GM19463 (cell line): ENCODE data around the gene BMPR1B.
"Not testable (repeated sequence)": the region's sequence is repeated elsewhere in the genome, so short reads cannot be mapped to it uniquely, and the experiment has no call there.

Experiments
- ATAC-seq: cut with Tn5 transposase; IDR thresholded peaks from one replicate; pipeline ENCODE4 v1.9.1; 2021; ENCODE audit warnings: mild to moderate bottlenecking, moderate library complexity; ENCODE audit not compliant: unreplicated experiment

The BMPR1B gene

DNA sequence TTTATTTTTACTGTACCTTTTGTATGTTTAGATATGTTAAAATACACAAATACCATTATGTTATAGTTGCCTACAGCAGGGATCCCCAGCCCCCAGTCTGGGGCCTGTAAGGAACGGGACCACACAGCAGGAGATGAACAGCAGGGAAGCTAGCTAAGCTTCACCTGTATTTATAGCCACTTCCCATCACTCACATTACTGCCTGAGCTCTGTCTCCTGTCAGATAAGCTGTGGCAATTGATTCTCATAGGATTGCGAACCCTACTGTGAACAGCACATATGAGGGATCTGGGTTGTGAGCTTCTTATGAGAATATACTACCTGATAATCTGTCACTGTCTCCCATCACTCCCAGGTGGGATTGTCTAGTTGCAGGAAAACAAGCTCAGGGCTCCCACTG lies 73.9 kb downstream of the BMPR1B start:
- ATAC-seq, result no peak

DNA sequence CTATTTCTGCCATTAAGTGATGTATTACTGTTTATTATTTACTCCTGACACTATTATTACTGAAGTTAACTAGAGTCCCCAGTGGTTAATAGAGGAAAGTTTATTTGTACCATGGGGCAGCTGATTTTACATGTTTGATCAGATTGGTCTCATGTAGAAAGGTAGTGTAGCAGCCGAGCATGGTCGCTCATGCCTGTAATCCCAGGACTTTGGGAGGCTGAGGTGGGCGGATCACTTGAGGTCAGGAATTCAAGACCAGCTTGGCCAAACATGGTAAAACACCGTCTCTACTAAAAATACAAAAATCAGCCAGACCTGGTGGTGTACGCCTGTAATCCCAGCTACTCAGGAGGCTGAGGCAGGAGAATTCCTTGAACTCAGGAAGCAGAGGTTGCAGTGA lies 74.6 kb downstream of the BMPR1B start:
- not testable (repeated sequence) for ATAC-seq

- ATAC-seq, result no peak
Measured at GRCh38 chr4:94833394-94833793, 75.6 kb downstream of the BMPR1B start.

GRCh38 chr4:94834501-94834900 lies 76.7 kb downstream of the BMPR1B start:
- ATAC-seq, result no peak

GRCh38 chr4:94841166-94841863 lies 83.6 kb downstream of the BMPR1B start:
- ATAC-seq, result not testable (repeated sequence)

DNA sequence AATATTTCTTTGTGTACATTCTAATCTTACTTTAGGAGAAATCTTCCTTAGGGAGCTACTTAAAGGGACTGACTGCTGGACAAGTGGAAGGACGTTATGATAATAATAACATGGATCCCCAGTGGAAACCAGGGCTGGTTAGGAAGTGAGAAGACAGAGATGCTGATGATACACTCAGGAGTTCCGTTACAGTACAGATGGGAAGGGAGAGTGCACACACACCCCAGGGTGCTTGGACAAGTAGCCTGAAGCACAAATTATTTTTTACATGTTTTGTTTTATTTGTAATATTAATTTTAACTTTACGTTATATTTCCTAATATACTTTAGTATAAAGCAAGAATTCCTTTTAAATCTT lies 84.1 kb downstream of the BMPR1B start:
- no peak for ATAC-seq

DNA sequence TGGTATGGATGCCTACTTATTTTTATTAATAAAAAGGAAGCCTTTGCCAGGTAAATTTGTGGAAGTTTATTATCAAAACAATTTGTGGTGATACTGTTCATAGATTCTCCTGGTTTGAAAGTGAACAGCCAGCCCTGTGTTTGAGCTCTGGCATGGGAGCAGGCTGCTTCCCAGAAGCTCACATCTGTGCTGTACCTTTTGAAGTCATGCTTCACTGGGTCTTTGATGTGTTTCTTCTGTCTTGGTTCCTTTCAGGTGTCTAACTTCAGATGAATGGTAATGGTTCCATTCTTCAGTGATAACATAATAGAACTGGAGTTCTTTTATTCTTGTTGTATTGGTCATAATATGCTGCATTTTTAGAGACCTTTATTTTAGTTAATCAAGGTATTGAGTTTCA lies 85.5 kb downstream of the BMPR1B start:
- ATAC-seq, result no peak

- no peak for ATAC-seq
Measured at GRCh38 chr4:94848326-94848725, 90.6 kb downstream of the BMPR1B start.

DNA sequence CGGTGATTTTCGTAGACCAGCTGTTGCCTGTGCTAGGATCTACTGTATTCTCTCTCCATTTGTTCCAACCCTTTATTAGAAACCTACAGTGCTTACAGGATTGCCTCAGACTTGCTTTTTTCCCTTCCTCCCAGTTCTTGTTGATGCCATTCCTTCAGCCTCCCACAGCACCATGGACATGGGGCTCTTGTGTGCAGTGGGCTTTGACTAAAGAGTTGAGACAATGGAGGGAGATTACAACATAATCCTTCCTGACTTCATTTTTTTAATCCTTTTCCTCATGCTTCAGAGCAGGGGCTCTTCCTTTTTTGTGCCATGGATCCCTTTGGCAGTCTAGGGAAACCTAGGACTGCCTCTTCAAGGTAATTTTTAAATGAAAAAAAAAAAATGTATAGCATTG lies 92.1 kb downstream of the BMPR1B start:
- ATAC-seq, result no peak

- ATAC-seq, result no peak
Measured at GRCh38 chr4:94852616-94853015, 94.9 kb downstream of the BMPR1B start.

DNA sequence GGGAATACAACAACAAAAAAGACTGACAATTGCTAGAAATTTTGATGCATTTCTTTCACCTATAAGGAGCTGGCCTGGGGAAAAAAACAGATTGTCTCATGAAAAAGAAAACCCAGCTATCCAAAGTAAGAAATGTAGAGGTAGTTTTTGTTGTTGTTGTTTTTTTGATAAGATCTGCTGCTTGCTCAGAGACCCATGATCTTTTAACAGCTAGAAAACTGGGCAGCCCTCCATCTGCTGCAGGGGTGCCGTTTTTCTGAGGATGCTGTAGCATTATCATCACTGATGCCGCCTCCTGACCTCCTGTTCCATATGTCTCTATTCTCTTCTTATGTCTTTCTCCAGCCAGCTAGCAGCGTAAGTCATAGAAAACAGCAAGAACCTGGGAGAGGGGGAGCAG lies 98.3 kb downstream of the BMPR1B start:
- no peak for ATAC-seq

DNA sequence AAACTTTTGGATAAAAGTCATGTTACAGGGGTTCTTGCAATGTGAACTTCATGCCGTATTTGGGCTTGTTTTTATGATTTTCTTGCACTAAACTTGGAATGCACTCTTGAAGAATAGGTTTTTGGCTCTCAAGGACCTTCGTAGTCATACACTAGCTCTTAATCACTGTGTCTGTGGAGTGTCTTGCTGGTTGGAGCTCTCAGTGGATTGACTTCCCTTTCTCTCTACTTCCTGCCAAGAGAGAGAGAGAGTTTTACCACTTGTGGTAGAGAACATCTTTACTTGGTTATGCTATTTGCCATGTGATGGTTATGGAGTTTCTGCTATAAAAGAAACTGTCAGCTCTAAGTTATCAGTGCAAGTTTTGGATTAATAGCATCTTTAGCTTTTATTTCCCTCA lies 112.4 kb downstream of the BMPR1B start:
- ATAC-seq, result no peak

DNA sequence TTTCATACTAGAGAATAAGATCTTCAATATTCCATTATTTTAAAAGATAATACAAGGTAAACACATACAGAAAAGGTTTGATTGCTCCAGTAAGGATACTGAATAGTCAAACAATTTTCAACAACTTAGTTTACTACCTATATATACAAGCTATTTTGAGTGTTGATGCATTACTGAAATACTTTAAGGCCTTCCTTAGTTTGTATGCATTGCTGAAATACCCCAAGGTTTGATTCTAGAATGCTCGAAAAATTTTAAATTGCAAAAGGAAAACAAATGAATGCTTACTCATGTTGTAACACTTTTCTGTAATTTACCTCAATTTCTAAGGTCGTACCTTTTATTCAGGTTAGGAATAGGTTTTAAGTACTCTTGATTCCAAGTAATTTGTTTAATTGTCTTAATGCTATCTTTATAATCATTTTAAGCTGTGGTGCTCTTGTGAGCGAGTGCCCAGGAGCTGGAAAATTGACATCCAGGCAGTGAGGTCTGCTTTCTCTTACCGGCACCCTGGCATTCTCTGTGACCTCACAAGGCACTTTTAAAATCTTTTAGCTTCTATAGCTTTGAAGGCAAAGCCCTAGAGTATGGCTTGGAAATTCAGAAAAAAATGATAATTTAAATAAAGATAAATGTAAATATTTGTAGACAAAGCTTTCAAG lies 114.0 kb downstream of the BMPR1B start:
- no peak for ATAC-seq

- no peak for ATAC-seq
Measured at GRCh38 chr4:94877973-94878372, 120.2 kb downstream of the BMPR1B start.

- ATAC-seq, result no peak
Measured at GRCh38 chr4:94880956-94881355, 123.2 kb downstream of the BMPR1B start.

- no peak for ATAC-seq
Measured at GRCh38 chr4:94882756-94883155, 125.0 kb downstream of the BMPR1B start.

GRCh38 chr4:94887027-94887426 lies 129.3 kb downstream of the BMPR1B start:
- no peak for ATAC-seq

GRCh38 chr4:94889523-94889922 lies 131.8 kb downstream of the BMPR1B start:
- no peak for ATAC-seq

GRCh38 chr4:94889946-94890345 lies 132.2 kb downstream of the BMPR1B start:
- no peak for ATAC-seq

GRCh38 chr4:94890579-94890978 lies 132.8 kb downstream of the BMPR1B start:
- ATAC-seq, result no peak

GRCh38 chr4:94892051-94892450 lies 134.3 kb downstream of the BMPR1B start:
- no peak for ATAC-seq

DNA sequence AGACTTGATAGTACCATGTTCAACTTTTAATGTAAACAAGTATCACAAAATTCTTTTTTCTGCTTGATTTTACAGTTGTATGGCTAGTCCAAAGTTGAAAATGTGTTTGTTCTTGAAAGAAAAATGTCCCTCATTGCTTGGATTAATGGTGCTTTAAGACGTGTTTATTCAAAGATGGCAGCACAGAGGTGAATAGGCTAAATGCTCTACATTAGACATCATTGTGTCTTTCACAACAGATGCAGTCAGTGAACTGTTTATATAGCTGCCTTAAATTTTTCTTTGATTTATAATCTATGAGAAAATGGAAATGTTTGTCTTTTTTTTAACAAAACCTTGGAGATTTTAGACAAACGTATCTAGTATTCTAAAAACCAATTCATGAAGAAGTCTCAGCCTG lies 137.3 kb downstream of the BMPR1B start:
- no peak for ATAC-seq

GRCh38 chr4:94897023-94897422 lies 139.3 kb downstream of the BMPR1B start:
- ATAC-seq, result no peak
